Thoracic aorta (tissue), 2 donors: ENCODE data around the gene MCUB. TPM values are rescaled to one million over a fixed set of nuclear protein-coding genes. Genes with fewer than 3 reads are reported as not detected.

Source experiments
- ATAC-seq: fragments of 150-250 bp; one replicate; pipeline ENCODE4 v1.8.0; 2017; ENCODE audit warnings: low read depth; ENCODE audit not compliant: insufficient number of reproducible peaks, low FRiP score
- DNase-seq: peaks from one replicate; pipeline ENCODE4 v3.0.0-alpha.2; 2020; ENCODE audit warnings: low spot score
- H3K27ac ChIP-seq, 2 donors: fragments of 200-600 bp; sonication (generic); 1 replicate in 1 of 2; 2 replicates in 1 of 2; pipeline ENCODE4 v1.5.1; 2016; ENCODE audit warnings: mild to moderate bottlenecking in 2 of 2, moderate library complexity in 2 of 2
- H3K27me3 ChIP-seq: fragments of 200-600 bp; sonication (generic); replicated peaks from 2 replicates; pipeline ENCODE4 v1.6.0; 2016; ENCODE audit warnings: mild to moderate bottlenecking; ENCODE audit not compliant: insufficient read depth
- H3K36me3 ChIP-seq: fragments of 200-600 bp; sonication (generic); one replicate; pipeline ENCODE4 v1.5.1; 2016
- H3K4me1 ChIP-seq, 2 donors: fragments of 200-600 bp; sonication (generic); 1 replicate in 1 of 2; 2 replicates in 1 of 2; pipeline versions ENCODE4 v1.5.1 to v1.6.0; 2016; ENCODE audit warnings: low read depth in 2 of 2, mild to moderate bottlenecking in 1 of 2; ENCODE audit not compliant: control insufficient read depth in 1 of 2
- H3K4me3 ChIP-seq: fragments of 200-600 bp; sonication (generic); 2 replicates; pipeline ENCODE4 v1.5.1; 2016; ENCODE audit warnings: mild to moderate bottlenecking
- H3K9me3 ChIP-seq: fragments of 200-600 bp; sonication (generic); 2 replicates; pipeline ENCODE4 v1.5.1; 2016
- CTCF ChIP-seq: fragments of 200-600 bp; sonication (generic); IDR thresholded peaks from one replicate; pipeline ENCODE4 v1.5.1; 2019; ENCODE audit warnings: antibody characterized with exemption
- total RNA-seq, 2 donors: library from RNA; depleted of rRNA; stranded (reverse); fragments of >200 nt; gene quantifications; one replicate each; pipeline versions ENCODE4 v1.1.0 to v1.2.3, GENCODE V29; 2016

The MCUB gene
- total RNA-seq, 2 donors from 2014 or later = 44.3 to 45.0 TPM

- no peak for TF ChIP-seq CTCF
- no peak for ATAC-seq
Observed at GRCh38 chr4:109571494-109571893, 11.4 kb downstream of the MCUB start.

GRCh38 chr4:109572154-109572553 lies 12.1 kb downstream of the MCUB start:
- Histone ChIP-seq H3K4me3 (no peak overlapping the region), H3K4me1 (no peaks in the 10 kb centered on the region), H3K36me3 (no peaks in the 10 kb centered on the region), H3K9me3 (no peaks in the 10 kb centered on the region), H3K27me3 (no peaks in the 10 kb centered on the region), H3K27ac (no peak overlapping the region)
- TF ChIP-seq CTCF = no peak
- DNase-seq (no peak), ATAC-seq (no peak)

More at GRCh38 chr4:109571494-109571893, 11.4 kb downstream of the MCUB start:
- no peaks in the 10 kb centered on the region for H3K4me1 ChIP-seq
- no peaks in the 10 kb centered on the region for H3K9me3 ChIP-seq
- H3K27me3 ChIP-seq = no peaks in the 10 kb centered on the region
- no peak overlapping the region for H3K27ac ChIP-seq
- DNase-seq = no peak
- no peak overlapping the region for H3K4me3 ChIP-seq
- no peaks in the 10 kb centered on the region for H3K36me3 ChIP-seq

- H3K4me1 ChIP-seq = no peaks in the 10 kb centered on the region
- H3K9me3 ChIP-seq = no peaks in the 10 kb centered on the region
- no peak overlapping the region for H3K4me3 ChIP-seq
- no peak for ATAC-seq
- DNase-seq = no peak
- H3K36me3 ChIP-seq = no peaks in the 10 kb centered on the region
- H3K27me3 ChIP-seq = no peaks in the 10 kb centered on the region
- TF ChIP-seq CTCF = no peak
- no peak overlapping the region for H3K27ac ChIP-seq
Observed at GRCh38 chr4:109574443-109574850, 14.4 kb downstream of the MCUB start.

GRCh38 chr4:109574931-109575804 lies 15.1 kb downstream of the MCUB start:
- no peak for DNase-seq
- Histone ChIP-seq H3K9me3 (no peaks in the 10 kb centered on the region), H3K27ac (no peak overlapping the region), H3K4me1 (no peaks in the 10 kb centered on the region), H3K36me3 (no peaks in the 10 kb centered on the region), H3K4me3 (no peak overlapping the region), H3K27me3 (no peaks in the 10 kb centered on the region)
- no peak for TF ChIP-seq CTCF
- ATAC-seq = no peak

GRCh38 chr4:109576462-109576861 lies 16.4 kb downstream of the MCUB start:
- Histone ChIP-seq H3K27me3 (no peaks in the 10 kb centered on the region), H3K9me3 (no peaks in the 10 kb centered on the region), H3K4me3 (no peak overlapping the region), H3K27ac (no peak overlapping the region), H3K36me3 (no peaks in the 10 kb centered on the region), H3K4me1 (no peaks in the 10 kb centered on the region)
- ATAC-seq (no peak), DNase-seq (no peak)
- no peak for TF ChIP-seq CTCF
